Natural killer cell (primary cell): ENCODE measurements around the gene OTOS. TPM values are rescaled to one million over a fixed set of nuclear protein-coding genes. Genes with fewer than 3 reads are reported as not detected.

Source experiments
- ATAC-seq, 3 donors: fragments of 150-1000 bp in 2 of 3; fragments of 200-7000 bp in 1 of 3; cut with Tn5 transposase; 1 replicate in 1 of 3; 2 replicates in 2 of 3; pipeline ENCODE4 v1.10.0; 2021; ENCODE audit warnings: mild to moderate bottlenecking in 2 of 3, moderate library complexity in 2 of 3
- DNase-seq, 2 donors: peaks; one replicate each; pipeline versions ENCODE4 v3.0.0 to v3.0.0-alpha.2; 2013 to 2021; ENCODE audit warnings: mixed read lengths in 1 of 2
- H3K27ac ChIP-seq: one replicate; pipeline ENCODE4 v1.5.1; 2013; ENCODE audit warnings: mild to moderate bottlenecking, low read length
- H3K27me3 ChIP-seq: one replicate; pipeline ENCODE4 v1.6.1; 2013; ENCODE audit warnings: low read length; ENCODE audit not compliant: control insufficient read depth, insufficient read depth
- H3K36me3 ChIP-seq: one replicate; pipeline ENCODE4 v1.6.1; 2013; ENCODE audit warnings: low read length; ENCODE audit not compliant: control insufficient read depth, insufficient read depth
- H3K4me1 ChIP-seq: one replicate; pipeline ENCODE4 v1.6.1; 2013; ENCODE audit warnings: low read length; ENCODE audit not compliant: control insufficient read depth, insufficient read depth
- H3K4me3 ChIP-seq: one replicate; pipeline ENCODE4 v1.5.1; 2013; ENCODE audit warnings: low read length
- H3K9me3 ChIP-seq: one replicate; pipeline ENCODE4 v1.6.1; 2013; ENCODE audit warnings: low read length; ENCODE audit not compliant: control insufficient read depth, insufficient read depth
- H3K27ac Mint-ChIP-seq, 2 donors: one replicate each; pipeline ENCODE4 v1.8.0; 2022; ENCODE audit warnings: mild to moderate bottlenecking in 2 of 2, mixed read lengths in 2 of 2, moderate library complexity in 1 of 2
- H3K27me3 Mint-ChIP-seq, 2 donors: one replicate each; pipeline ENCODE4 v1.8.0; 2022; ENCODE audit warnings: low read depth in 2 of 2, mixed read lengths in 2 of 2
- H3K36me3 Mint-ChIP-seq: one replicate; pipeline ENCODE4 v1.8.0; 2022; ENCODE audit warnings: mixed read lengths
- H3K4me1 Mint-ChIP-seq, 2 donors: one replicate each; pipeline ENCODE4 v1.8.0; 2022; ENCODE audit warnings: mixed read lengths in 2 of 2
- H3K4me3 Mint-ChIP-seq: one replicate; pipeline ENCODE4 v1.8.0; 2022; ENCODE audit warnings: mild to moderate bottlenecking, moderate library complexity, mixed read lengths
- H3K9me3 Mint-ChIP-seq, 2 donors: one replicate each; pipeline ENCODE4 v1.8.0; 2022; ENCODE audit warnings: mixed read lengths in 2 of 2
- WGBS: methylation state at CpG from one replicate; pipeline ENCODE4 v1.1.7; 2013; ENCODE audit warnings: missing lambda C conversion rate; ENCODE audit not compliant: insufficient coverage; 5-methylcytosine and 5-hydroxymethylcytosine counted together
- intact Hi-C: fragments of 100-400 bp; cut with micrococcal nuclease; formaldehyde crosslinking; loops from one replicate; pipeline ENCODE4 v1.14.2; 2022
- total RNA-seq, 4 donors: library from RNA; stranded (reverse); fragments of 120-200 nt in 1 of 4; gene quantifications; one replicate each; pipeline versions ENCODE4 v1.2.3 to v1.2.4, GENCODE V29; 2013 to 2022
- TF ChIP-seq, protein P1 (sequence below): fragments of 200-600 bp; IDR thresholded peaks from one replicate; pipeline ENCODE4 v1.8.0; 2022; ENCODE audit warnings: antibody characterized with exemption

The OTOS gene
- total RNA-seq, 3 donors from 2014 or later (not counting 1 experiment from before 2014, with no cell fraction given) = not detected

DNA sequence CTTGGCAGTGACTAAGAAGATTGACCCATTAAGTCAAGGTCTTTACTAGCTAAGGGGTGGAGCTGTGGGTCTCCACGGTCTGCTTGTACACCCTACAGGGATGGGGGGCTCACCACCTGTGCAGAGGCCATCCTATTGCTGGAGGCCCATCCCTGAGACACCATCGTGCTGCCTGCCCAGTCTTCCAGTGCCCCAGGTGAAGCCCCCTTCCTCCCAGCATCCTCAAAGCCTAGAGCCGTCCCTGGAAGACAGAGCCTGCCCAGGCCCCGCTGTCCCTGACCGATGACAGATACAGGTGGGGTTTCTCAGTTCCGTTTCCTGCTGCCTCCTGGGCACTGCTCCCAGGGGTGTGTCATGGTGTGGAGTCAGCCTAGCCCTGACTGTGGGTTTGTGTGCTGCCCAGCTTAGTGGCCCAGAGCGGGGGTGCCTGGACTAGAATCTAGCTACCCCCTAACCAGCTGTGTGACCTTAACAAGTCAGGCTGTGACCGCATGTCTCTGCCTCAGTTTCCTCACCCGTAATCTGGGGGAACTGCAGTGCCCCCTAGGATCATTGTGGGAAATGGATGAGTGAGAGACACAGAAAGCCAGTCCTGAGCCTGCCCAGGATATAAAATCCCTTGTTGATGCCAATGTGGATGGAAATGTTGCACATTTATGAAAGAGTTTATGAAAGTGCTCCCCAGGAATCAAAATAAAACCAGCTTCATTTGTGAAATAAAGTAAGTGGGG lies 2.0 kb downstream of the OTOS start:
- Mint-ChIP-seq H3K36me3 (no peaks in the 10 kb centered on the region), H3K4me1 (peaks cover 16 to 32% of the 10 kb centered on the region in 2 donors), H3K27me3 (no peaks in the 10 kb centered on the region), H3K9me3 (no peaks in the 10 kb centered on the region), H3K27ac (no peak overlapping the region), H3K4me3 (peak overlapping the region; percentile 9)
- H3K36me3 ChIP-seq = peaks cover 5% of the 10 kb centered on the region
- intact Hi-C loops = no loop called here
- TF ChIP-seq, protein P1, sequence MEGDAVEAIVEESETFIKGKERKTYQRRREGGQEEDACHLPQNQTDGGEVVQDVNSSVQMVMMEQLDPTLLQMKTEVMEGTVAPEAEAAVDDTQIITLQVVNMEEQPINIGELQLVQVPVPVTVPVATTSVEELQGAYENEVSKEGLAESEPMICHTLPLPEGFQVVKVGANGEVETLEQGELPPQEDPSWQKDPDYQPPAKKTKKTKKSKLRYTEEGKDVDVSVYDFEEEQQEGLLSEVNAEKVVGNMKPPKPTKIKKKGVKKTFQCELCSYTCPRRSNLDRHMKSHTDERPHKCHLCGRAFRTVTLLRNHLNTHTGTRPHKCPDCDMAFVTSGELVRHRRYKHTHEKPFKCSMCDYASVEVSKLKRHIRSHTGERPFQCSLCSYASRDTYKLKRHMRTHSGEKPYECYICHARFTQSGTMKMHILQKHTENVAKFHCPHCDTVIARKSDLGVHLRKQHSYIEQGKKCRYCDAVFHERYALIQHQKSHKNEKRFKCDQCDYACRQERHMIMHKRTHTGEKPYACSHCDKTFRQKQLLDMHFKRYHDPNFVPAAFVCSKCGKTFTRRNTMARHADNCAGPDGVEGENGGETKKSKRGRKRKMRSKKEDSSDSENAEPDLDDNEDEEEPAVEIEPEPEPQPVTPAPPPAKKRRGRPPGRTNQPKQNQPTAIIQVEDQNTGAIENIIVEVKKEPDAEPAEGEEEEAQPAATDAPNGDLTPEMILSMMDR = no peak
- no peaks in the 10 kb centered on the region for H3K27me3 ChIP-seq
- H3K27ac ChIP-seq = no peak overlapping the region
- H3K9me3 ChIP-seq = no peaks in the 10 kb centered on the region
- ATAC-seq = no peak
- WGBS = 92% methylated on average over 9 of the region's 9 CpGs
- H3K4me1 ChIP-seq = peaks cover 25% of the 10 kb centered on the region
- no peak overlapping the region for H3K4me3 ChIP-seq
- peak in 1 of 2 donors; percentile 11 for DNase-seq

DNA sequence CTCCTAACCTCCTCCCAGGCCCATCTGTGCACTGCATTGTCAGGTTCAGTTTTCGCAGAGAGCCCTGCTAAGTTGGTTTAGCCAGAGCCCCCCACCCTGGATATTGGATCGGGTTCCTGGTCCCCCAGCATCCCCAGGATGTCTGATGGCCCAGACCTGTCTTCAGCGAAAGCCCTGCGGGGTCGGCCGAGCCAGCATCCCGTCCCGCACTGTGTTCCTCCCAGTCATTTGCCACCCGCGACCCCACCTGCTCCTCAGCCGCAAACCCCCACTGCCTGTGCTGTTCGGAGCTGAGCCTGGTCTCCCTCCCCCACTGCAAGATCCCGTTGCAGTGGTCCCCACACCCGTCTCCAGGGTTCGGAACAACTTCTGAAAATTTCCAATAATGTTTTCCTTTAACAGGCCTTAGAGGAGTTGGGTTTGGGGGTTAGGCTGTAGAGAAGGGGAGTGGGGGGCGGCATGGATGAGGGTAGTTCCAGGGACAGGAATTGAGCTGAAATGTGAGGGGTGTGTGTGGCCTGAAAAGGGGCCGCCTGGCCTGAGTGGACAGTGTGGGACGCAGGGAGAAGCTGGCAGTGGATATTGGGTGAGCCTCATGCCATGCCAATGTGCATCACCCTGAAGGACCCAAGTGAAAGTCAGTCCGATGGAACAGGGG lies 2.7 kb downstream of the OTOS start:
- 97% methylated on average over 18 of the region's 19 CpGs for WGBS
- Mint-ChIP-seq H3K36me3 (no peaks in the 10 kb centered on the region), H3K4me3 (peak overlapping the region; percentile 95), H3K4me1 (peaks cover 21 to 32% of the 10 kb centered on the region in 2 donors), H3K9me3 (no peaks in the 10 kb centered on the region), H3K27ac (no peak overlapping the region), H3K27me3 (no peaks in the 10 kb centered on the region)
- TF ChIP-seq, protein P1 = no peak
- ATAC-seq = no peak
- H3K27ac ChIP-seq = no peak overlapping the region
- H3K27me3 ChIP-seq = no peaks in the 10 kb centered on the region
- H3K4me1 ChIP-seq = peaks cover 25% of the 10 kb centered on the region
- peaks cover 12% of the 10 kb centered on the region for H3K36me3 ChIP-seq
- H3K4me3 ChIP-seq = no peak overlapping the region
- peak in 1 of 2 donors; percentile 16 for DNase-seq
- H3K9me3 ChIP-seq = no peaks in the 10 kb centered on the region
- intact Hi-C loops = no loop called here

DNA sequence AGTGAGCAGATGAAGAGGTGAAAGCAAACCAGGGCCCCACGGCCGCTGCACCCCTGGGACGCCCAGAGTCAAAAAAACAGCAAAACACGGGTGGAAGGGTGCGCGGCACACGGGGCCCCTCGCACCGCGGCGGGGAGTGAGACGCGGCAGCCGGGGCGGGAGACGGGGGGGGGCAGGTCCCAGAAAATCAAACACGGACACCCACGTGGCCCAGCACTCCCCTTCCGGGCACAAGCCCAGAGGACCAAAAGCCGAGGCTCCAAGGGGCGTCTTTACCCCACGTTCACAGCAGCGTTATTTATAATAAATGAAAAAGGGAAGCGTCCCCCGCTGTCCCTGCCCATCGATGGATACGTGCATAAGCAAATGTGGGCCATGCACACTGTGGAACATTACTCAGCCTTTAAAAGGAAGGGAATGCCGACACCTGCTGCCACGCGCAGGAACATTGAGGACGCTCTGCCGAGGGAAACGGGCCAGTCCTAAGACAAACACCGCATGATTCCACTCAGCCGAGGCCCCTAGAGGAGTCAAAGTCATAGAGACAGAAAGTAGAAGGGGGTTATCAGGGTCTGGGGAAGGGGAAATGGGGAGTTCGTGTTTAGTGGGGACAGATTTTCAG lies 3.7 kb downstream of the OTOS start:
- peak overlapping the region; percentile 95 for H3K4me3 Mint-ChIP-seq
- WGBS = 31% methylated on average over 36 of the region's 36 CpGs
- H3K4me1 ChIP-seq = peaks cover 25% of the 10 kb centered on the region
- DNase-seq (peak in 1 of 2 donors; percentile 47), ATAC-seq (peak; percentile 24 to 31 (median 27))
- H3K4me1 Mint-ChIP-seq = peaks cover 21 to 36% of the 10 kb centered on the region in 2 donors
- no peaks in the 10 kb centered on the region for H3K36me3 Mint-ChIP-seq
- H3K36me3 ChIP-seq = peaks cover 21% of the 10 kb centered on the region
- H3K27me3 Mint-ChIP-seq = no peaks in the 10 kb centered on the region
- H3K9me3 ChIP-seq = no peaks in the 10 kb centered on the region
- no peaks in the 10 kb centered on the region for H3K9me3 Mint-ChIP-seq
- peak overlapping the region; percentile 90 for H3K4me3 ChIP-seq
- intact Hi-C loops = no loop called here
- H3K27ac ChIP-seq = peak overlapping the region; percentile 47
- H3K27me3 ChIP-seq = no peaks in the 10 kb centered on the region
- TF ChIP-seq, protein P1 = no peak
- H3K27ac Mint-ChIP-seq = peak overlapping the region; percentile 79 to 92
